Mesendoderm (in vitro differentiated cells): Measurements from ENCODE around the gene HPS3.

Experiments
- DNase-seq: peaks from one replicate; pipeline ENCODE4 v3.0.0; 2013
- H2AK5ac ChIP-seq: 2 replicates; pipeline ENCODE4 v1.6.1; 2013; ENCODE audit warnings: low read length, inconsistent platforms
- H2BK120ac ChIP-seq: 2 replicates; pipeline ENCODE4 v1.6.1; 2013; ENCODE audit warnings: low read depth, mild to moderate bottlenecking, low read length, moderate library complexity, mixed read lengths
- H2BK15ac ChIP-seq: replicated peaks from 2 replicates; pipeline ENCODE4 v1.6.1; 2013; ENCODE audit warnings: low read depth, mild to moderate bottlenecking, moderate library complexity
- H2BK5ac ChIP-seq: 2 replicates; pipeline ENCODE4 v1.6.1; 2013; ENCODE audit warnings: low read length, inconsistent platforms
- H3K18ac ChIP-seq: 2 replicates; pipeline ENCODE4 v1.6.1; 2013; ENCODE audit warnings: mild to moderate bottlenecking, low read length, mixed read lengths
- H3K23ac ChIP-seq: one replicate; pipeline ENCODE4 v1.6.1; 2013; ENCODE audit warnings: low read length
- H3K27ac ChIP-seq: 2 replicates; pipeline ENCODE4 v1.5.1; 2013; ENCODE audit warnings: low read depth, mild to moderate bottlenecking, inconsistent platforms, low read length, moderate library complexity
- H3K27me3 ChIP-seq: 2 replicates; pipeline ENCODE4 v1.6.1; 2013; ENCODE audit warnings: low read length, control low read depth, mild to moderate bottlenecking, inconsistent platforms; ENCODE audit not compliant: insufficient read depth, poor library complexity
- H3K36me3 ChIP-seq: 2 replicates; pipeline ENCODE4 v1.6.1; 2013; ENCODE audit warnings: low read length, inconsistent platforms; ENCODE audit not compliant: control insufficient read depth, insufficient read depth
- H3K4ac ChIP-seq: one replicate; pipeline ENCODE4 v1.6.1; 2013; ENCODE audit warnings: low read depth, mild to moderate bottlenecking, low read length, moderate library complexity
- H3K4me1 ChIP-seq: 2 replicates; pipeline ENCODE4 v1.6.1; 2013; ENCODE audit warnings: low read depth, low read length, inconsistent platforms; ENCODE audit not compliant: control insufficient read depth
- H3K4me2 ChIP-seq: 2 replicates; pipeline ENCODE4 v1.6.1; 2013; ENCODE audit warnings: low read length
- H3K4me3 ChIP-seq: 2 replicates; pipeline ENCODE4 v1.5.1; 2013; ENCODE audit warnings: mild to moderate bottlenecking, low read length
- H3K56ac ChIP-seq: one replicate; pipeline ENCODE4 v1.6.1; 2013; ENCODE audit warnings: low read length
- H3K79me1 ChIP-seq: 2 replicates; pipeline ENCODE4 v1.6.1; 2013; ENCODE audit warnings: low read length, inconsistent platforms
- H3K79me2 ChIP-seq: 2 replicates; pipeline ENCODE4 v1.6.1; 2013; ENCODE audit warnings: mild to moderate bottlenecking, low read length; ENCODE audit not compliant: control insufficient read depth, insufficient read depth
- H3K9ac ChIP-seq: 2 replicates; pipeline ENCODE4 v1.6.1; 2013; ENCODE audit warnings: low read length, inconsistent platforms
- H4K5ac ChIP-seq: one replicate; pipeline ENCODE4 v1.6.1; 2013; ENCODE audit warnings: low read length
- H4K8ac ChIP-seq: one replicate; pipeline ENCODE4 v1.6.1; 2013; ENCODE audit warnings: low read depth, mild to moderate bottlenecking, control low read depth, low read length, moderate library complexity
- WGBS: extraction: QIAGEN DNeasy Blood & Tissue Kit; methylation state at CpG from one replicate; pipeline ENCODE4 v1.1.7; 2013; ENCODE audit warnings: low lambda C conversion rate, missing lambda C conversion rate; ENCODE audit not compliant: insufficient coverage; ENCODE audit errors: extremely low coverage; 5-methylcytosine and 5-hydroxymethylcytosine counted together

The HPS3 gene

GRCh38 chr3:149163066-149163465 is 33.6 kb downstream of the HPS3 start:
- Histone ChIP-seq H3K79me1 (no peaks in the 10 kb centered on the region), H3K4me3 (no peak overlapping the region), H3K36me3 (peaks cover 1% of the 10 kb centered on the region), H2BK15ac (no peak overlapping the region), H3K4ac (no peak overlapping the region), H3K27ac (no peak overlapping the region), H3K4me2 (no peak overlapping the region), H2BK120ac (no peak overlapping the region), H4K8ac (no peak overlapping the region), H3K18ac (no peak overlapping the region), H2BK5ac (no peak overlapping the region), H3K23ac (no peak overlapping the region), H3K56ac (no peak overlapping the region), H3K4me1 (no peaks in the 10 kb centered on the region), H2AK5ac (no peak overlapping the region), H3K27me3 (no peaks in the 10 kb centered on the region), H3K9ac (no peak overlapping the region), H3K79me2 (no peaks in the 10 kb centered on the region), H4K5ac (no peak overlapping the region)
- DNase-seq: no peak
- WGBS: no CpG with 5 or more reads among the region's 1 CpG

DNA sequence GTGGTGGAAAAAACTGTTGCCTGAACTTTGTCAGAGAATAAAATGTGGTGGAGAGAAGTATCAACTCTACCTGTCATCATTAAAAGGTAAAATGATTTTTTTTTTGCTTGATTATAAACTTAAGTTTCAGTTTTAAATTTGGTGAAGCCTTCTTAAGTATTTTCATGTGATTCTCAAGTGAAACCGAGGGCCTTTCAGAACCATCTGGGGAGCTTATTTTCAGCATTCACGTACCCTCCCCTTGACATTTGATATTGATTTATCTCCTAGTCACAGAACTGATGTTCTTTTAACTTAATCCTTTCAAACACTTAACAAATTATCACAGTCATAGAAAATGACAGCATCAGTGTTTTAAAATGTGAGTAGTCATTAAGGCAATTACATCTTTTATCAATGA is 38.5 kb downstream of the HPS3 start:
- Histone ChIP-seq H3K18ac (no peak overlapping the region), H4K8ac (no peak overlapping the region), H2BK5ac (no peak overlapping the region), H3K4me1 (no peaks in the 10 kb centered on the region), H3K23ac (no peak overlapping the region), H3K79me2 (no peaks in the 10 kb centered on the region), H2BK15ac (no peak overlapping the region), H3K27ac (no peak overlapping the region), H3K27me3 (no peaks in the 10 kb centered on the region), H3K79me1 (no peaks in the 10 kb centered on the region), H3K4me3 (no peak overlapping the region), H3K36me3 (peaks cover 1% of the 10 kb centered on the region), H3K9ac (no peak overlapping the region), H3K4ac (no peak overlapping the region), H4K5ac (no peak overlapping the region), H3K56ac (no peak overlapping the region), H3K4me2 (no peak overlapping the region), H2BK120ac (no peak overlapping the region), H2AK5ac (no peak overlapping the region)
- no CpG with 5 or more reads among the region's 2 CpGs for WGBS
- DNase-seq: no peak

DNA sequence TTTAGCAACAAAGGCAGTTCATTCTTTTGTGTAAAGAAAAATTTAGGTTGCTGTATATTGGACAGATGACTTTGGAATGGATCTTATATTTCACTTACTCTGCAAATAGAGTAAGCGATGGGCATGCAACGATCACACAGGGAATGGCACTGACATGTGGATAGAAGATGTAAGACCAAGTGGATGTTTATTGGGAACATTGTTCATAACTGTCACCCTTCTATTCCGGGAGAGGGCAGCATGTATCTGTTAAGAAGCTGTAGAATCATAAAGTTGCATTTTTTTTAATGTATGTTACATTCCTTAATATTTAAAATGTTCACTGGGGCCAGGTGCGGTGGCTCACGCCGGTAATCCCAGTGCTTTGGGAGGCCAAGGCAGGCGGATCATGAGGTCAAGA is 41.2 kb downstream of the HPS3 start:
- Histone ChIP-seq H3K27me3 (no peaks in the 10 kb centered on the region), H3K56ac (no peak overlapping the region), H3K4me2 (no peak overlapping the region), H3K27ac (no peak overlapping the region), H2AK5ac (no peak overlapping the region), H3K23ac (no peak overlapping the region), H3K9ac (no peak overlapping the region), H3K79me2 (no peaks in the 10 kb centered on the region), H2BK5ac (no peak overlapping the region), H3K4me1 (no peaks in the 10 kb centered on the region), H4K5ac (no peak overlapping the region), H3K4ac (no peak overlapping the region), H2BK15ac (no peak overlapping the region), H4K8ac (no peak overlapping the region), H3K18ac (no peak overlapping the region), H2BK120ac (no peak overlapping the region), H3K4me3 (no peak overlapping the region), H3K36me3 (no peaks in the 10 kb centered on the region), H3K79me1 (no peaks in the 10 kb centered on the region)
- no peak for DNase-seq
- WGBS: no CpG with 5 or more reads among the region's 7 CpGs

DNA sequence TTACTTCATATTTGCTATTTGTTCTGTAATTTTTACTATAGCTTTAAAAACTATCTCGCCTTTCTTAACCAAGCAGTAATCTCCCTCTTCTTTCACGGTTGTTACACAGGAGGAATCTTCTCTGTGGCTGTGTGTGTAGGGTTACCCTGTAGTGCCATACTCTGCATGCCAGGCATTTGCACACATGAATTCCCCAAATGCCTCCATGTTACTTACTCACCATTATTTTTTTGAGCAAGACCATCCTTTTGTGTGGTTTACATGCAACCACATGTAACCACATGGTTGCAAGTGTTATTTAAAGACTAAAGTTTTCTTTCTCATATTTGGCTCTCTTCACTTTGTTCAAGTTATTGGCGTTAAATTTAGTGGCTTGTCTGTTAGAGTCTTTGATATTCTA is 45.5 kb downstream of the HPS3 start:
- Histone ChIP-seq H3K56ac (no peak overlapping the region), H3K27ac (no peak overlapping the region), H3K36me3 (no peaks in the 10 kb centered on the region), H3K9ac (no peak overlapping the region), H3K4me1 (no peaks in the 10 kb centered on the region), H2BK5ac (no peak overlapping the region), H3K4me2 (no peak overlapping the region), H2BK120ac (no peak overlapping the region), H3K4ac (no peak overlapping the region), H3K79me2 (no peaks in the 10 kb centered on the region), H4K5ac (no peak overlapping the region), H3K23ac (no peak overlapping the region), H4K8ac (no peak overlapping the region), H3K27me3 (no peaks in the 10 kb centered on the region), H3K4me3 (no peak overlapping the region), H2AK5ac (no peak overlapping the region), H2BK15ac (no peak overlapping the region), H3K79me1 (no peaks in the 10 kb centered on the region), H3K18ac (no peak overlapping the region)
- DNase-seq: no peak
- no CpG with 5 or more reads among the region's 3 CpGs for WGBS

DNA sequence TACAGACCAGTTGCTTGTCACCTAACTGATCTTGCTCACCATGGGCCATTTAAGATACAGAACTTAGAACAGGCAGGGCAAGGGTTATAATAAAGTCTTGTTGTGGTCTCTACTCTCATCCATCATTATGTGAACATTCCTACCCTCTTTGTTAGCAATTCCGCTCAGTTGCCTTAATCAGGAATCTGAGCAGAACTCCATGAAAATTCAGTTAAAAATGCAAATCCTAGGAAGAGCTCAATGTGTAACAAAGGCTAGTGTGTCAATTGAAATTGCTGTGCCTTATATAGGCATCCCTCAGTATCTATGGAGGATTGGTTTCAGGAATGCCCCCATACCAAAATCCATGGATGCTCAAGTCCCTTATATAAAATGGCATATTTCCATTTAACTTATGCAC is 47.7 kb downstream of the HPS3 start:
- no peaks in the 10 kb centered on the region for H3K36me3 ChIP-seq
- no peak overlapping the region for H3K18ac ChIP-seq
- no peaks in the 10 kb centered on the region for H3K27me3 ChIP-seq
- no peak for DNase-seq
- H3K4me3 ChIP-seq: no peak overlapping the region
- no peak overlapping the region for H3K4me2 ChIP-seq
- no peak overlapping the region for H4K8ac ChIP-seq
- no peak overlapping the region for H2AK5ac ChIP-seq
- no peaks in the 10 kb centered on the region for H3K4me1 ChIP-seq
- no peak overlapping the region for H4K5ac ChIP-seq
- no peak overlapping the region for H3K56ac ChIP-seq
- H3K27ac ChIP-seq: no peak overlapping the region
- H3K79me1 ChIP-seq: no peaks in the 10 kb centered on the region
- no peak overlapping the region for H2BK120ac ChIP-seq
- no peak overlapping the region for H2BK5ac ChIP-seq
- no peaks in the 10 kb centered on the region for H3K79me2 ChIP-seq
- no peak overlapping the region for H3K9ac ChIP-seq
- H2BK15ac ChIP-seq: no peak overlapping the region
- H3K23ac ChIP-seq: no peak overlapping the region
- no CpG with 5 or more reads among the region's 1 CpG for WGBS
- no peak overlapping the region for H3K4ac ChIP-seq

GRCh38 chr3:149179220-149179619 is 49.8 kb downstream of the HPS3 start:
- no peaks in the 10 kb centered on the region for H3K79me1 ChIP-seq
- no peaks in the 10 kb centered on the region for H3K36me3 ChIP-seq
- H3K18ac ChIP-seq: peak overlapping the region; percentile 28
- H4K5ac ChIP-seq: no peak overlapping the region
- no peak overlapping the region for H3K23ac ChIP-seq
- no peaks in the 10 kb centered on the region for H3K79me2 ChIP-seq
- H3K9ac ChIP-seq: no peak overlapping the region
- no peak overlapping the region for H3K27ac ChIP-seq
- H3K4ac ChIP-seq: no peak overlapping the region
- H2BK15ac ChIP-seq: peak overlapping the region; percentile 74
- no peak overlapping the region for H2BK120ac ChIP-seq
- no peak overlapping the region for H3K4me2 ChIP-seq
- H3K27me3 ChIP-seq: no peaks in the 10 kb centered on the region
- no peak overlapping the region for H2BK5ac ChIP-seq
- no CpG with 5 or more reads among the region's 1 CpG for WGBS
- no peak overlapping the region for H2AK5ac ChIP-seq
- DNase-seq: no peak
- no peaks in the 10 kb centered on the region for H3K4me1 ChIP-seq
- H4K8ac ChIP-seq: no peak overlapping the region
- H3K56ac ChIP-seq: no peak overlapping the region
- H3K4me3 ChIP-seq: no peak overlapping the region
